Ovary (tissue), 3 donors: ENCODE data around the gene SEC24C.

Source experiments
- EP300 ChIP-seq: sonication (generic); formaldehyde crosslinking; IDR thresholded peaks from one replicate; pipeline ENCODE4 v1.6.1; 2017; ENCODE audit warnings: antibody characterized with exemption
- POLR2A ChIP-seq: fragments of 450-650 bp; IDR thresholded peaks from one replicate; pipeline ENCODE4 v1.6.1; 2017; ENCODE audit warnings: antibody characterized with exemption, mild to moderate bottlenecking, moderate library complexity
- TF ChIP-seq, protein P1 (sequence below), 3 donors: fragments of 450-650 bp in 2 of 3; fragments of 200-600 bp in 1 of 3; IDR thresholded peaks; one replicate each; pipeline versions ENCODE4 v1.5.1 to v1.8.0; 2016 to 2022; ENCODE audit warnings: antibody characterized with exemption in 3 of 3, mild to moderate bottlenecking in 1 of 3
- donor health status: DM: no; HTN: no; CAD: no.

DNA sequence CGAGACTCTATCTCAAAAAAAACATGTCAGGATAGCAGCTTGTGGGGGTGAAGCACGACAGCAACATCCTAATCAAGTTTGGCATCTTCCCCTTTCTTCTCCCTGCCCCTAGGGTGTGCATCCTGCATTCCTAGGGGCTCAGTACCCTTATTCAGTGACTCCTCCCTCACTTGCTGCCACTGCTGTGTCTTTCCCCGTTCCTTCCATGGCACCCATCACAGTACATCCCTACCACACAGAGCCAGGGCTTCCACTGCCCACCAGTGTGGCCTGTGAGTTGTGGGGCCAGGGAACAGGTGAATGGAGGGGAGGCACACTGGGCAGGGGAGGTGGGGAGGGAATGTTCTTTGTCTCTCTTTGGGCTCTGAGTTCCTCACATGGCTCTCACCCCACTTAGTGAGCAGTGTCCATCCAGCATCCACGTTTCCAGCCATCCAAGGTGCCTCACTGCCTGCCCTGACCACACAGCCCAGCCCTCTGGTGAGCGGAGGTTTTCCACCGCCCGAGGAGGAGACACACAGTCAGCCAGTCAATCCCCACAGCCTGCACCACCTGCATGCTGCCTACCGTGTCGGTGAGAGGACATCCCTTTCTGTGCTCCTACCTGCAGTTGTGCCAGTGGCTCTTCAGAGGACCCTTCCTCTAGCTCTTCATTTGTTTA, 55.9 kb downstream of the SEC24C start:
- TF ChIP-seq POLR2A (no peak), EP300 (no peak)
- TF ChIP-seq, protein P1, sequence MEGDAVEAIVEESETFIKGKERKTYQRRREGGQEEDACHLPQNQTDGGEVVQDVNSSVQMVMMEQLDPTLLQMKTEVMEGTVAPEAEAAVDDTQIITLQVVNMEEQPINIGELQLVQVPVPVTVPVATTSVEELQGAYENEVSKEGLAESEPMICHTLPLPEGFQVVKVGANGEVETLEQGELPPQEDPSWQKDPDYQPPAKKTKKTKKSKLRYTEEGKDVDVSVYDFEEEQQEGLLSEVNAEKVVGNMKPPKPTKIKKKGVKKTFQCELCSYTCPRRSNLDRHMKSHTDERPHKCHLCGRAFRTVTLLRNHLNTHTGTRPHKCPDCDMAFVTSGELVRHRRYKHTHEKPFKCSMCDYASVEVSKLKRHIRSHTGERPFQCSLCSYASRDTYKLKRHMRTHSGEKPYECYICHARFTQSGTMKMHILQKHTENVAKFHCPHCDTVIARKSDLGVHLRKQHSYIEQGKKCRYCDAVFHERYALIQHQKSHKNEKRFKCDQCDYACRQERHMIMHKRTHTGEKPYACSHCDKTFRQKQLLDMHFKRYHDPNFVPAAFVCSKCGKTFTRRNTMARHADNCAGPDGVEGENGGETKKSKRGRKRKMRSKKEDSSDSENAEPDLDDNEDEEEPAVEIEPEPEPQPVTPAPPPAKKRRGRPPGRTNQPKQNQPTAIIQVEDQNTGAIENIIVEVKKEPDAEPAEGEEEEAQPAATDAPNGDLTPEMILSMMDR (IDR thresholded peaks at IDR 0.05) = no peak
